Stimulated activated CD8-positive, alpha-beta memory T cell treated with anti-CD3 and anti-CD28 coated beads, Interleukin-4, amount 100 ng/mL, for 1 hour (primary cell): Measurements from ENCODE around the gene ZZZ3.
"Not testable (repeated sequence)": the region's sequence is repeated elsewhere in the genome, so short reads cannot be mapped to it uniquely, and the experiment has no call there.

Source experiments
- DNase-seq, 2 donors: peaks; one replicate each; pipeline ENCODE4 v3.0.0-alpha.2; 2020; ENCODE audit warnings: low read depth in 2 of 2, low spot score in 1 of 2

Gene ZZZ3

GRCh38 chr1:77671836-77672235, 10.6 kb downstream of the ZZZ3 start:
- no peak for DNase-seq

- no peak for DNase-seq
Measured at GRCh38 chr1:77670330-77670729, 12.1 kb downstream of the ZZZ3 start.

GRCh38 chr1:77668924-77669449, 13.5 kb downstream of the ZZZ3 start:
- DNase-seq = no peak

GRCh38 chr1:77664939-77665516, 17.4 kb downstream of the ZZZ3 start:
- no peak for DNase-seq

- no peak for DNase-seq
Measured at GRCh38 chr1:77661696-77662095, 20.8 kb downstream of the ZZZ3 start.

- no peak for DNase-seq
Measured at GRCh38 chr1:77659879-77660593, 22.4 kb downstream of the ZZZ3 start.

- DNase-seq = no peak
Measured at GRCh38 chr1:77658271-77658670, 24.2 kb downstream of the ZZZ3 start.

GRCh38 chr1:77655431-77655974, 27.0 kb downstream of the ZZZ3 start:
- DNase-seq = no peak

GRCh38 chr1:77652970-77653516, 29.4 kb downstream of the ZZZ3 start:
- DNase-seq = no peak

GRCh38 chr1:77652268-77652667, 30.2 kb downstream of the ZZZ3 start:
- no peak for DNase-seq

GRCh38 chr1:77649127-77649526, 33.3 kb downstream of the ZZZ3 start:
- no peak for DNase-seq

- DNase-seq = not testable (repeated sequence)
Measured at GRCh38 chr1:77646224-77646623, 36.2 kb downstream of the ZZZ3 start.

- no peak for DNase-seq
Measured at GRCh38 chr1:77643456-77643855, 39.0 kb downstream of the ZZZ3 start.

- no peak for DNase-seq
Measured at GRCh38 chr1:77642941-77643340, 39.5 kb downstream of the ZZZ3 start.

- no peak for DNase-seq
Measured at GRCh38 chr1:77642196-77642595, 40.3 kb downstream of the ZZZ3 start.

- DNase-seq = no peak
Measured at GRCh38 chr1:77639557-77640069, 42.8 kb downstream of the ZZZ3 start.

- no peak for DNase-seq
Measured at GRCh38 chr1:77639056-77639455, 43.4 kb downstream of the ZZZ3 start.

- no peak for DNase-seq
Measured at GRCh38 chr1:77636864-77637263, 45.6 kb downstream of the ZZZ3 start.
